ENCODE data around the gene RMC1. TPM values are rescaled to one million over a fixed set of nuclear protein-coding genes. Genes with fewer than 3 reads are reported as not detected.

RMC1 gene
- total RNA-seq, 1 donor from 2014 or later, result 18.8 TPM

GRCh38 chr18:23523429-23524212, 20.3 kb downstream of the RMC1 start:
- no peak for TF ChIP-seq CTCF (IDR thresholded peaks at IDR 0.05; ENCODE audit: unreplicated experiment)
- H3K4me1 Mint-ChIP-seq, result peaks cover 11% of the 10 kb centered on the region
- no peaks in the 10 kb centered on the region for H3K27me3 Mint-ChIP-seq (ENCODE audit: low read depth)
- DNase-seq (ENCODE audit: low spot score in 2 of 2, unreplicated experiment in 2 of 2), result no peak
- peaks cover 55% of the 10 kb centered on the region for H3K36me3 Mint-ChIP-seq
- no peak overlapping the region for H3K27ac Mint-ChIP-seq
- no peaks in the 10 kb centered on the region for H3K9me3 Mint-ChIP-seq
- no peak overlapping the region for H3K4me3 Mint-ChIP-seq

- H3K27me3 Mint-ChIP-seq (ENCODE audit: low read depth), result no peaks in the 10 kb centered on the region
- no peak overlapping the region for H3K27ac Mint-ChIP-seq
- H3K4me1 Mint-ChIP-seq, result peaks cover 12% of the 10 kb centered on the region
- no peaks in the 10 kb centered on the region for H3K9me3 Mint-ChIP-seq
- TF ChIP-seq CTCF (IDR thresholded peaks at IDR 0.05; ENCODE audit: unreplicated experiment), result no peak
- H3K4me3 Mint-ChIP-seq, result no peak overlapping the region
- peaks cover 57% of the 10 kb centered on the region for H3K36me3 Mint-ChIP-seq
- no peak for DNase-seq (ENCODE audit: low spot score in 2 of 2, unreplicated experiment in 2 of 2)
These were observed 20.9 kb downstream of the RMC1 start for GRCh38 chr18:23524213-23524707.

GRCh38 chr18:23526501-23527063, 23.3 kb downstream of the RMC1 start:
- no peak for DNase-seq (ENCODE audit: low spot score in 2 of 2, unreplicated experiment in 2 of 2)
- Mint-ChIP-seq H3K27ac (peak overlapping the region; percentile 90), H3K4me3 (no peak overlapping the region), H3K36me3 (peaks cover 52% of the 10 kb centered on the region), H3K9me3 (no peaks in the 10 kb centered on the region), H3K27me3 (ENCODE audit: low read depth) (no peaks in the 10 kb centered on the region), H3K4me1 (peaks cover 13% of the 10 kb centered on the region)
- no peak for TF ChIP-seq CTCF (IDR thresholded peaks at IDR 0.05; ENCODE audit: unreplicated experiment)

GRCh38 chr18:23528580-23529472, 25.5 kb downstream of the RMC1 start:
- no peaks in the 10 kb centered on the region for H3K9me3 Mint-ChIP-seq
- peaks cover 13% of the 10 kb centered on the region for H3K4me1 Mint-ChIP-seq
- H3K36me3 Mint-ChIP-seq, result peaks cover 55% of the 10 kb centered on the region
- TF ChIP-seq CTCF (IDR thresholded peaks at IDR 0.05; ENCODE audit: unreplicated experiment), result no peak
- H3K27ac Mint-ChIP-seq, result peak overlapping the region; percentile 11
- no peaks in the 10 kb centered on the region for H3K27me3 Mint-ChIP-seq (ENCODE audit: low read depth)
- no peak for DNase-seq (ENCODE audit: low spot score in 2 of 2, unreplicated experiment in 2 of 2)
- no peak overlapping the region for H3K4me3 Mint-ChIP-seq

- no peaks in the 10 kb centered on the region for H3K27me3 Mint-ChIP-seq (ENCODE audit: low read depth)
- DNase-seq (ENCODE audit: low spot score in 2 of 2, unreplicated experiment in 2 of 2), result no peak
- H3K4me1 Mint-ChIP-seq, result peaks cover 13% of the 10 kb centered on the region
- TF ChIP-seq CTCF (IDR thresholded peaks at IDR 0.05; ENCODE audit: unreplicated experiment), result no peak
- no peaks in the 10 kb centered on the region for H3K9me3 Mint-ChIP-seq
- peak overlapping the region; percentile 11 for H3K27ac Mint-ChIP-seq
- H3K36me3 Mint-ChIP-seq, result peaks cover 51% of the 10 kb centered on the region
- H3K4me3 Mint-ChIP-seq, result no peak overlapping the region
These were observed 26.3 kb downstream of the RMC1 start for GRCh38 chr18:23529604-23530003.

Data from mesothelial cell of epicardium (in vitro differentiated cells).